Posterior cingulate gyrus (tissue), 11 donors: ENCODE results near the gene RFTN2.
"Not testable (repeated sequence)": the region's sequence is repeated elsewhere in the genome, so short reads cannot be mapped to it uniquely, and the experiment has no call there.

Experiments used
- DNase-seq, 10 donors: peaks; one replicate each; pipeline versions ENCODE4 v3.0.0 to v3.0.0-alpha.2; 2020 to 2021; ENCODE audit warnings: mixed read lengths in 3 of 10
- intact Hi-C: fragments of 100-400 bp; cut with DNase I; formaldehyde crosslinking; loops from one replicate; pipeline ENCODE4 v1.15.1; 2023

Gene RFTN2

DNA sequence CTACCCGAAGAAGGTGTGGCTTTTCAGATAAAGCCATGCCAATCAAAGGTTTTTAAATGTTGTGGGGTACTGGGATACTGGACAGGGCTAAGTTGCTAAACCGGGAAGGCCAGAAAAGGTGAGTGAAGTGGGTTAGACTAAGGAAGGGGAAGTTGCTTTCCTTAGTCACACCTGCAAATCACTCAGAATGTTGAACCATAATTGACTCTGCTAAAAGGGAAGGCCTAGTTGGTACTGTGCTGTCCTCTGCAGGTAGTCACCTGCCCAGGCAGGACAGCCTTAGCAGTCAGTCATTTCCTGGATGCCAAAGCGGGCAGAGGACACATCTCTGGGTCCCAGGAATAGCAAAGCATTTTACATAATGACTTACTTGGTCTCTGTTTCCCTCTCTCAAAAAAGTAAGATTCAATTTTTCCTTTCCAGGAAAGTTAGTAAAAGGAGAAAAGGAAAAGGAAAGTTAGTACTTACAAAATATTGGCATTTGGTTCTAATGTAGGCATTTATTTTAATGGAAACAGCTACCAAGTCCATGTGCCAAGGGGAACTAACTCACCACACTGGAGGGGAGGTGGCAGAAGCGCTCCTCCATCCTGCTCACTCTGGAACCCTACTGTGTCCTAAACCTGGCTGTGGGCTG is 60.3 kb downstream of the RFTN2 start:
- intact Hi-C loops, result no loop called here
- no peak for DNase-seq

DNA sequence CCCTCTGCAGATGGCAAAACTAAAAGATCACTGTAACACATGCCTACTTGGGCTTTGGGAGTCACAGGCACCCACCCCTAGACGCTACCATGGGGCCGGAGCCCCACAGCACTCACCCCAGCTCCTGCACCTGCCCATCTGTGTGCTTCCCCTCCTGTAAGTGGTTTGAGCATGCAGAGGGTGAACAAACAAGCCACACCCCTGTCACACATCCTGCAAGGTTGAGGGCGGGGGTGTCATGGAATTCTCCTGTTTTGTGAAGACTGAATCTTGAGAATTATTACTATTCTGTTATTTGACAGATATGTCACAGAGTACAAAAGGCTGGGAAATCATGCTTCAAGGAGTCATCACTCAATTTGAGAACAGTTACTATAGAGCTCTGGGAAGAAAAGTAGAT is 60.9 kb downstream of the RFTN2 start:
- intact Hi-C loops, result no loop called here
- no peak for DNase-seq

DNA sequence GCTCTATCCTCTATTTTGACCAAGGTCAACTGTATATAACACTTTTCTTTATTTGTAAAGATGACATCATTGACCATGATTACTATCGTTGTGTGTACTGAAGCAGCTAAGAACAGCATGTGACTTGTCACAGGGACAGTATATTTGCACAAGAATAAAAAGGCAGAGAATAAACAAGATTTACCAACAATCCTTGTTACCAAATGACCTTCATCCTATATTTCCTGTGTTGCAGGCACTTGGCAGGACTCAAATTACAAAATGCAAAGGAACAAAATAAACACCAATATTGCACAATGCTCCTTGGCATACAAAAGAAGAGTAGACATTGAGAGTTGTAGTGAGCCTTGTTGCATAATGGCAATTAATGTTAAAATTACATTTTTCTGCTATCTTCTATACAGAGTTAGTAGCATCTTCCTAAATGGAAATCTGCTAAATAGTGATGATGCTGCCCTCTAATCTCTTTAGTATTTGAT is 61.8 kb downstream of the RFTN2 start:
- DNase-seq, result no peak
- intact Hi-C loops, result no loop called here

DNA sequence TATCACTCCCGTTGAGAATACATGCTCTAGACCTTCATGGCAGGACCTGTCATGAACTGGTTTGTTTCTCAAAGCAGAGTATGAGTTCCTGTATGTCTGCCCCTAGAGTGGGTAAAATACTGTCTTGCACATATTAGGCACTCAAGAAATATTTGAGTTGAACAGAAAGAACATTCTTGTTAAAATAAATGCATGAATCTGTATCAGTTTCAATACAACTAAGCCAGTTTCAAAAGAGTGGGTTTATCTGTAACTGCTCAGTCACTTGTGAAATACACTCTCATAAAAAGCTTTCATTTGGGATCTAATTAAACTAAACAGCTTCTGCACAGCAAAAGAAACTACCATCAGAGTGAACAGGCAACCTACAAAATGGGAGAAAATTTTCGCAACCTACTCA is 69.2 kb downstream of the RFTN2 start:
- no peak for DNase-seq
- intact Hi-C loops, result no loop called here

DNA sequence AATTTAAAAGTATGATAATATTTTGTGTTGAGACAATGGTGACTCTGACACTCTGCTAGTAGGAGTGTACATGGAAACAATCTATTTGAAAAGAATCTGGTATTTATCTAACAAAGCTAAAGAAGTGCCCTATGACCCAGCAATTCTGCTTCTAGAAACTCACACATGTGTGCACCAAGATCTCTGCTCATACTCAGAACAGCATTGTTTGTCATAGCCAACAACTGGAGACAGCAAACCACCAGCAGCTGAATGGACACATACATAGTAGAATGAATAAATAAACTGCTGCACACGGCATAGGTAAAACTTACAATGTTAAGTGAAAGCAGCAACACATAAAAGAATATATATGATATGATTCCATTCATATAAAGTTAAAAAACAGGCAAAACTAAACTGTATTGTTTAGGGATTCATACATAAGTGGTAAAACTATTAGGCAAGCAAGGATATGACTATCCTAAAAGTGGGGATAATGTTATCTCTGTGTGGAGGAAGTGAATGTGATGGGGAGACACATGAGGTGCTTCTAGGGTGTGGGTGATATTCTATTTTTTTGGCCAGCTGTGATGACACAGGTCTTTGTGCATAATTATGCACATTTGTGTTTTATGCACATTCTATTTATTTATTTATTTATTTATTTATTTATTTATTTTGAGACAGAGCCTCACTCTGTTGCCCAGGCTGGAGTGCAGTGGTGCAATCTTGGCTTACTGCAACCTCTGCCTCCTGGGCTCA is 71.1 kb downstream of the RFTN2 start:
- no peak for DNase-seq
- intact Hi-C loops, result no loop called here

DNA sequence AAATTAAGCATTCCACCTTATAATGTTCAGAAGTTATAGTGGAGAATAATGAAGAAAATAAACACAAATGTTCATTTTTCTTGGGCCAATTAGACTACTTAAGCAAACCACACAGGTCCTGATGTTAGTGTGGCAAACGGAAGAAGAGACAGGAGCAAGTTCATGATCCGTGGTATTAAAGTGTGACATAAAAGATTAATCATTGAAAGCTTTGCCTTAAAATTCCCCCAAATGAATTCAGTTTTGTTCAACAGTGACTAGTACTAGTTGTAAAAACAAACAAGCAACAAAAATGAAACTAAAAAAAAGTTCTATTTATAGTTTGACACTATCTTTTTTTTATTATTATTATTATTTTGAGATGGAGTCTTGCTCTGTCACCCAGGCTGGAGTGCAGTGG is 73.7 kb downstream of the RFTN2 start:
- intact Hi-C loops, result no loop called here
- DNase-seq, result no peak

DNA sequence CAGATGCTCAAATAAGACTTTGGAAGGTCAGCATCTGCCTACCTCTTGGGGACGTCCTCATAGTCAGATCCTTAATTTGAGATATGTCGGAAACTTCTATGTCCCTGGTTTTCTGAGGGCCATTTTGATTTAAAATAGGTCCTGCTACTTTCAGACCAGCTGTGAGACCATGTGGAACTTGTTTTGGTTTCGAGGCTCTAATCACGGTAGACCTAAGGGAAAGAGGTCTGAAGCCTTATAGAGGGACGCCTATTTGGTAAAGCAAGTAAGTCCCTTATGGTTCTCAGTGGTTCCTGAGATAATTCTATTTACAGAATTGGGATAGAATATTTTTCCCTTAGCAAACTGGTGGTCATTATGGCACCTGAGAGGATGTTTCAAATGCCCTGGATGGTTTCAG is 75.1 kb downstream of the RFTN2 start:
- no peak for DNase-seq
- intact Hi-C loops, result no loop called here

DNA sequence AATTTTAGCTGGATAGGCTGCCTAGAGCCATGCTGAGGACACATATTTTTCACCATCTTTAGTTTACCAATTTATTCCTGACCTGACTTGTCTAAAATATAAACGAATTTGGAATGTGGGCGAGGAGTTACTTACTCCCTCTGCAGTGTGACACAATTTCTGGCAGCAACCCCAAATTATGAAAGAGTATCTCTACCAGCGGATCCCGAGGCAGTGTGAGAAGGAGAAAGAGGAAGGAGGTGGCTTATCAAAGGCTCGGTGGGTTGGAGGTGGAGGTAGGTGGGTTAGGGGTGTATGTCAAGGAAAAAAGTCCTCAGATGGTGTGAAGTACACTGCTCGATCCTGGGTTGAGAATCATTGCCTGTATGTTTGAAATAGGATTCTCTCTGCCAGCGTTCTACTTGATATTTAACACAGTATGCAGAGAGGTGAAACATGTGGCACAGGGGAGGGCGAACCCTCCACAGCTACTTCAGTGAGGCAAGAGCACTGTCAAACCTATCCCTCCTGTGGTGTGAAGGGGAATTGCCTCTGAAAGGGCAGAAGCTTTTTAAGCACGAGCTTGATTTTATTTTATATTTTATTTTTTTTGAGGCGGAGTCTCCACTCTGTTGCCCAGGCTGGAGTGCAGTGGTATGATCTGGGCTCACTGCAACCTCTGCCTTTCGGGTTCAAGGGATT is 76.0 kb downstream of the RFTN2 start:
- intact Hi-C loops, result no loop called here

DNA sequence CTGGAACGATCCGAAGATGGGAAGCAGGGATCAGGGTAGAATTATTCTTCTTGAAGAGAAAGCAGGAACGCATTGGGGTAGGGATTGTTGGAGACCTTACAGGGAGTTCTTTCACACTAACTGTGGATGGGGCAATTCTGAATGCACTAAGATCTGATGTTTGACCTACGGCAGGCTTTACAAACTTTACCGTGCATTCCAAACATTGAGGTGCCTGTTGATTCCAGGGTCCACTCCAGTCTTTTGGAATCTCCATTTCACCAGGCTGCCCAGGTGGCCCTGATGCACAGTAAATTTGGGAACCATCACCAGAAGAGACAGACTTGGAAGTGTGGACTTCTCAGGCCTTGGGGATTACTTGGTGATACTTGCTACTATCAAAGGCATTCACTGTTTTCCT is 76.9 kb downstream of the RFTN2 start:
- intact Hi-C loops, result no loop called here
- DNase-seq, result no peak

More for the DNA sequence above, 76.0 kb downstream of the RFTN2 start:
- no peak for DNase-seq

DNA sequence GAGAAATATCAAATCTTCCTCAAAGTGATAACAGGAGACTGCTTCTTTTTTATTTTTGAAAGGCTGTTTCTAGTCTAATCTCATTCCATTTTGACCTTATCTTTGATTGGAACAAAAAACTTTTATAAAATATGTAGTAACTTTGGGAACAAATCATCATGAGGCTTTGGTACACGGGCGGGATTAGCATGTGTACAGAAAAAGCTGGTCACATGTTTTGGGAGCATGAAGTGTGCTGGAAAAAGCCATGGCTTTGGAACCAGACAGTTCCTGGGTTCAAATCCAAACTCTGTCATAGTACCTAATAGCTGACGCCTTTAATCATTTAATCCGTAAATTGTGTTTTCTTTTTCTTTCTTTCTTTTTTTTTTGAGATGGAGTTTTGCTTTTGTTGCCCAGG is 78.2 kb downstream of the RFTN2 start:
- no peak for DNase-seq
- intact Hi-C loops, result no loop called here

DNA sequence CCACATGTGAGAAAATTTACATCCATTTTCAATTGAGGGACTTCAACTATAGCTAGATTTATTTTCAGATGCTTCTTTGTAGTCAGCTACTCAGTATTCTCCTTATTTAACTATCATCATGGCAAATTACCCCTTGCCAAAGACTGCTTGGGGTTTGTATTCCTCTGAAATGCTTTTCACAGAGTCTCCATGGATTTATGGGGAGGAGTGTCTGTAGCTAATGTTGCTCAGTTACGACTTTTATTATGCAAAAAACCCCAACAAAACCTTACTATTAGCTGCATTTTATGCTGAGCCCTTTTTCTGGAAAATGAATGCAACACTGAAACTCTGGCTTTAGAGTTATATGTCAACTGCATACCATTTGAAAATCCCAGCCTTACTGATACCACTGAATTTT is 78.6 kb downstream of the RFTN2 start:
- no peak for DNase-seq
- intact Hi-C loops, result no loop called here

DNA sequence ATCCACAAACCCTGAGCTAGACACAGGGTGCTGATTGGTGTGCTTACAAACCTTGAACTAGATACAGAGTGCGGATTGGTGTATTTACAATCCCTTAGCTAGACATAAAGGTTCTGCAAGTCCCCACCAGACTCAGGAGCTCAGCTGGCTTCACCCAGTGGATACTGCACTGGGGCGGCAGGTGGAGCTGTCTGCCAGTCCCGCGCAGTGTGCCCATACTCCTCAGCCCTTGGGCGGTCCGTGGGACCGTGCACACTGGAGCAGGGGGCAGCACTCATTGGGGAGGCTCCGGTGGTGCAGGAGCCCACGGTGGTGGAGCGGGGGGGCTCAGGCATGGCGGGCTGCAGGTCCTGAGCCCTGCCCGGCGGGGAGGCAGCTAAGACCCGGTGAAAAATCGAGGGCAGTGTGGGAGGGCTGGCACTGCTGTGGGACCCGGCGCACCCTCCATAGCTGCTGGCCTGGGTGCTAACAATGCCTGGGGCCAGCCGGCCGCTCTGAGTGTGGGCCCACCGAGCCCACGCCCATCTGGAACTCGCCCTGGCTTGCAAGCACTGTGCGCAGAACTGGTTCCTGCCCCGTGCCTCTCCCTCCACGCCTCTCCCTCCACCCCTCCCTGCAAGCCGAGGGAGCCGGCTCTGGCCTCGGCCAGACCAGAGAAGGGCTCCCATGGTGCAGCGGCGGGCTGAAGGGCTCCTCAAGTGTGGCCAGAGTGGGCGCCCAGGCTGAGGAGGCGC is 83.9 kb downstream of the RFTN2 start:
- no peak for DNase-seq
- intact Hi-C loops, result no loop called here

DNA sequence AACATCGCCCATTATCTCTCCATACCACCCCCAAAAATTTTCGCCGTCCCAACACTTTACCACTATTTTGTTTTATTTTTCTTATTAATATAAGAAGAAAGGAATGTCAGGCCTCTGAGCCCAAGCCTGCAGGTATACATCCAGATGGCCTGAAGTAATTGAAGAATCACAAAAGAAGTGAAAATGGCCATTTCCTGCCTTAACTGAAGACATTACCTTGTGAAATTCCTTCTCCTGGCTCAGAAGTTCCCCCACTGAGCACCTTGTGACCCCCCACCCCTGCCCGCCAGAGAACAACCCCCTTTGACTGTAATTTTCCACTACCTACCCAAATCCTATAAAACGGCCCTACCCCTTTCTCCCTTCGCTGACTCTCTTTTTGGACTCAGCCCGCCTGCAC is 88.1 kb downstream of the RFTN2 start:
- intact Hi-C loops, DNase-seq: not testable (repeated sequence)

DNA sequence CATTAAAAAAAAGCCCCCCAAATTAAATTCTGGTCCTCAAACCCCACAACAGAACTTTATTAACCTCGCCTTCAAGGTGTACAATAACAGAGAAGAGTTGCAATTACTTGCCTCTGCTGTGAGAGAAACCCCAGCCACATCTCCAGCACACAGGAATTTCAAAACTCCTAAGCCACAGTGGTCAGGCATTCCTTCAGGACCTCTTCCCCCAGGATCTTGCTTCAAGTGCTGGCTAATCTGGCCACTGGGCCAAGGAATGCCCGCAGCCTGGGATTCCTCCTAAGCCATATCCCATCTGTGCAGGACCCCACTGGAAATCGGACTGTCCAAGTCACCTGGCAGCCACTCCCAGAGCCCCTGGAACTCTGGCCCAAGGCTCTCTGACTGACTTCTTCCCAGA is 95.2 kb downstream of the RFTN2 start:
- DNase-seq, intact Hi-C loops: not testable (repeated sequence)

DNA sequence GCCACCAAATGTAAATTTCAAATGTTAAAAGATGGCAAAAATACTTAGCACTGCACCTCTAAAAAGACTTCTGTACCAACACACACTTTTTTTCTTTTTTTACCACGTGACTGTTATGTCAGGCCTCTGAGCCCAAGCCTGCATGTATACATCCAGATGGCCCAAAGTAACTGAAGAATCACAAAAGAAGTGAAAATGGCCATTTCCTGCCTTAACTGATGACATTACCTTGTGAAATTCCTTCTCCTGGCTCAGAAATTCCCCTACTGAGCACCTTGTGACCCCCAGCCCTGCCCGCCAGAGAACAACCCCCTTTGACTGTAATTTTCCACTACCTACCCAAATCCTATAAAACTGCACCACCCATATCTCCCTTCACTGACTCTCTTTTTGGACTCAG is 97.1 kb downstream of the RFTN2 start:
- DNase-seq, intact Hi-C loops: not testable (repeated sequence)

DNA sequence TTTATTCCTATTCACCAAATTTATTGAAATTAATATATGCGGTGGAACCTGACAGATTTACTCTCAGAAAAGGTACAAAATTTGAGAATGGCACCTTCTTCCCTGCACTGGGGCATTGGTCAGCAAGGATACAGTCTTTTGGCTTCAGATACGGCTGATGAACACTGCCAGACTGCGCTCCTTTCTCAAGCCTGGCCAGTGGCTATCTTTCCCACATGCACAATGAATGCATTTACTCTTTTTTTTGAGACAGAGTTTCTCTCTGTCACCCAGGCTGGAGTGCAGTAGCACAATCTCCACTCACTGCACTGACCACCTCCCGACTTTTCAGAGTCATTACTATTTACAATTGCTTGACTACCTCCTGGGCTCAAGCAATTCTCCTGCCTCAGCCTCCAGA is 97.9 kb downstream of the RFTN2 start:
- DNase-seq, result peak in 1 of 10 donors; percentile 17
- intact Hi-C loops, result no loop called here

DNA sequence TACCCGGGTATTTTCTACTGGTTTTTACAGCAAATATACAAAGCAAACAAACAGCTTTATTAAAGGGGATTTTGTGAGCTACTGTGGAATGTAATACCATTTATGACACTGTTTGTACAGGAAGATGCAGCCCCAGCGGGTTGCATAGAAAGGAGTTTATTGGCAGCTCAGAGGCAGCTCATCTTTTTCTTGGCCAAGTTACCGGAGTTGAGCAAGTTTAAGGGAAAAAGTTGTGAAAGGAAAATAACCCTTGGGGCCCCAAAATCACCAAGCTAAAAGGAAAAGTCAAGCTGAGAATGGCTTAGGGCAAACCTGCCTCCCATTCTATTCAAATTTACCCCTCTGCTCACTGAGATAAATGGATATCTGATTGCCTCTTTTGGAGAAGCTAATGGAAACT is 98.8 kb downstream of the RFTN2 start:
- DNase-seq, result no peak
- intact Hi-C loops, result no loop called here

DNA sequence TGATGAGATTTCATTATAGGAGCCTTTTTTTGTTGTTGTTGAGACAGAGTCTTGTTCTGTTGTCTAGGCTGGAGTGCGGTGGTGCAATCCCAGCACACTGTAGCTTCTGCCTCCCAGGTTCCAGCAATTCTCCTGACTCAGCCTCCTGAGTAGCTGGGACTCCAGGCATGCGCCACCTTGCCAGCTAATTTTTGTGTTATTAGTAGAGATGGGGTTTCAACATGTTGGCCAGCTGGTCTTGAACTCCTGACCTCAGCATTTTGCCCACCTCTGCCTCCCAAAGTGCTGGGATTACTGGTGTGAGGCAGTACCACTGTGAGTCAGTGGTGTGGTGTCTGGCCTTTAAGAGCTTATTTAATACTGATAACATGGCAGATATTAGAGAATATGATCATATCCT is 99.4 kb downstream of the RFTN2 start:
- intact Hi-C loops, result no loop called here
- no peak for DNase-seq

DNA sequence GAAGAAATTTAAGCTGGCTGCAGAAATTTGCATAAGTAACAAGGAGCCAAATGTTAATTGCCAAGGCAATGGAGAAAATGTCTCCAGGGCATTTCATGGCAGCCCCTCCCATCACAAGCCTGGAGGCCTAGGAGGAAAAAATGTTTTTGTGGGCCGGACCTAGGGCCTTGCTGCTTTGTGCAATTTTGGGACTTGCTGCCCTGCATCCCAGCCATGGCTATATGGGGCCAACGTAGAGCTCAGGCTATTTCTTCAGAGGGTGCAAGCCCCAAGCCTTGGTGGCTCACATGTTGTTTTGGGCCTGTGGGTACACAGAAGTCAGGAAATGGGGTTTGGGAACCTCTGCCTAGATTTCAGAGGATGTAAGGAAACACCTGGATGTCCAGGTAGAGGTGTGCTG is 101.8 kb downstream of the RFTN2 start:
- intact Hi-C loops, result no loop called here
- no peak for DNase-seq

DNA sequence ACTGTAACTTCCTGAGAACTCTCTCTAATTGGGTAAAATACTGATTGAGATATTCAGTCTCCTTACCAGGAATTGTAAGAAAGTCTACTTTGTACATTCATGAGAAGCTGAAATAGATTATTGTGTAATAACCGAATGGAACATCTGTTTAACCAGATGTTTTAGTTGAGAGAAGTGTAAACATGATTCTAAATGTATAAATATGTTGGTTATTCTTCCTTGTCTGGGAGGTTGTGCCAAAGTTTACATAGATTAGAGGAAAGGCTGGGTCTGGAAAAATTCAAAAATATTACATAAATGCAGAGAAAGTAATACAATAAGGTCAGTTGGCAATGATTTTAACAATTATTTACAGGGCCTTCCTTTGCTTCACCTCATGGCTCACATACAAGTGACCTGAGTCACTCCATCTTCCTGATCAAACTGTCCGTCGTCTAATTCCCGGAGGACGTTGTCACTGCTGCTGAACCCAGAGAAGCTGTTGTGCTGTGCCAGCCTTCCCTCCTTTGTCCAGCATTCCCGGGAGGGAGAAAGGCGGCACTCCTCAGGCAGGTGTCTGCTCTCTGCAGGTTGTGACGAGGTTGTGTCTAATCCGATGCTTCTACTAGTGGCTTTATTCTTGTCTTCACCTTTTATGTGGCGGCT is 103.6 kb downstream of the RFTN2 start:
- intact Hi-C loops, result no loop called here
- DNase-seq, result no peak
